Measurements from ENCODE around the gene CELA3B.

GRCh38 chr1:21940492-21940891 lies 36.3 kb upstream of the CELA3B start:
- TF ChIP-seq CTCF (IDR thresholded peaks at IDR 0.05; ENCODE audit: insufficient read depth, low read length), result no peak
- TF ChIP-seq POLR2AphosphoS5 (IDR thresholded peaks at IDR 0.05; ENCODE audit: low read depth), result no peak
- no peak for TF ChIP-seq GABPA (IDR thresholded peaks at IDR 0.05; ENCODE audit: low read depth)
